Measurements from ENCODE around the gene FAM13A. TPM values are rescaled to one million over a fixed set of nuclear protein-coding genes. Genes with fewer than 3 reads are reported as not detected.

The FAM13A gene
- total RNA-seq, 1 donor from 2014 or later = 39.1 TPM

- H3K4me1 ChIP-seq = peaks cover 4% of the 10 kb centered on the region
- TF ChIP-seq, protein P1, sequence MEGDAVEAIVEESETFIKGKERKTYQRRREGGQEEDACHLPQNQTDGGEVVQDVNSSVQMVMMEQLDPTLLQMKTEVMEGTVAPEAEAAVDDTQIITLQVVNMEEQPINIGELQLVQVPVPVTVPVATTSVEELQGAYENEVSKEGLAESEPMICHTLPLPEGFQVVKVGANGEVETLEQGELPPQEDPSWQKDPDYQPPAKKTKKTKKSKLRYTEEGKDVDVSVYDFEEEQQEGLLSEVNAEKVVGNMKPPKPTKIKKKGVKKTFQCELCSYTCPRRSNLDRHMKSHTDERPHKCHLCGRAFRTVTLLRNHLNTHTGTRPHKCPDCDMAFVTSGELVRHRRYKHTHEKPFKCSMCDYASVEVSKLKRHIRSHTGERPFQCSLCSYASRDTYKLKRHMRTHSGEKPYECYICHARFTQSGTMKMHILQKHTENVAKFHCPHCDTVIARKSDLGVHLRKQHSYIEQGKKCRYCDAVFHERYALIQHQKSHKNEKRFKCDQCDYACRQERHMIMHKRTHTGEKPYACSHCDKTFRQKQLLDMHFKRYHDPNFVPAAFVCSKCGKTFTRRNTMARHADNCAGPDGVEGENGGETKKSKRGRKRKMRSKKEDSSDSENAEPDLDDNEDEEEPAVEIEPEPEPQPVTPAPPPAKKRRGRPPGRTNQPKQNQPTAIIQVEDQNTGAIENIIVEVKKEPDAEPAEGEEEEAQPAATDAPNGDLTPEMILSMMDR (IDR thresholded peaks at IDR 0.05) = no peak
- H3K9me3 ChIP-seq = no peaks in the 10 kb centered on the region
- no peak overlapping the region for H3K27ac ChIP-seq
- DNase-seq (no peak), ATAC-seq (peak in 1 of 2 donors; percentile 56)
- no peak overlapping the region for H3K4me3 ChIP-seq
- intact Hi-C loops (cut with DNase I) = no loop called here
- H3K27me3 ChIP-seq (ENCODE audit: low read depth) = no peaks in the 10 kb centered on the region
- peaks cover 46% of the 10 kb centered on the region for H3K36me3 ChIP-seq
Measured at GRCh38 chr4:88780389-88780788, 276.6 kb downstream of the FAM13A start.

GRCh38 chr4:88779431-88779830 is 277.6 kb downstream of the FAM13A start:
- TF ChIP-seq, protein P1 (IDR thresholded peaks at IDR 0.05) = no peak
- no peak overlapping the region for H3K27ac ChIP-seq
- H3K36me3 ChIP-seq = peaks cover 41% of the 10 kb centered on the region
- no peak overlapping the region for H3K4me3 ChIP-seq
- peaks cover 4% of the 10 kb centered on the region for H3K4me1 ChIP-seq
- H3K27me3 ChIP-seq (ENCODE audit: low read depth) = no peaks in the 10 kb centered on the region
- H3K9me3 ChIP-seq = no peaks in the 10 kb centered on the region
- DNase-seq = no peak
- intact Hi-C loops (cut with DNase I) = no loop called here
- peak in 1 of 2 donors; percentile 53 for ATAC-seq

GRCh38 chr4:88775529-88775928 is 281.5 kb downstream of the FAM13A start:
- ATAC-seq = no peak
- DNase-seq = no peak
- no peak overlapping the region for H3K27ac ChIP-seq
- intact Hi-C loops (cut with DNase I) = no loop called here
- no peaks in the 10 kb centered on the region for H3K9me3 ChIP-seq
- TF ChIP-seq, protein P1 (IDR thresholded peaks at IDR 0.05) = no peak
- H3K4me1 ChIP-seq = peaks cover 4% of the 10 kb centered on the region
- peaks cover 27% of the 10 kb centered on the region for H3K36me3 ChIP-seq
- H3K4me3 ChIP-seq = no peak overlapping the region
- H3K27me3 ChIP-seq (ENCODE audit: low read depth) = no peaks in the 10 kb centered on the region

DNA sequence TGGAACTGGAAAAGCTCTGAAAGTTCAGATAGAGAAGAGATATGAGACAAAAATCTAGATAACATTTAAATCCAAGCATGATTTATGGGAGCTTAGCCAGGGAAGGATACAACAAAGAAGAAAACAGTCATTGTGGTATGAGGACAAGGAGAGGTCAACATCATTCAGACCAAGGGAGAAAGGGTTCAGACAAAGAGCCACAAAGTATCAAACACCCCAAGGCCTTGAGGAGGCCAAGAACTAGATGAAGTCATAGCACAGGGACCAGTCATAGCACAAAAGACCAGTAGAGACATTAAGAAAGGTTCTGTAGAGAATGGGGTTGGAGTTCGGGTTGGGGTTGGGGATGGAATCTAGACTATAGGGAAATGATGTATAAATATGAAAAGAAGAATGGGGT is 282.0 kb downstream of the FAM13A start:
- DNase-seq (no peak), ATAC-seq (no peak)
- TF ChIP-seq, protein P1 (IDR thresholded peaks at IDR 0.05) = no peak
- no peaks in the 10 kb centered on the region for H3K27me3 ChIP-seq (ENCODE audit: low read depth)
- H3K9me3 ChIP-seq = no peaks in the 10 kb centered on the region
- H3K4me3 ChIP-seq = no peak overlapping the region
- peaks cover 22% of the 10 kb centered on the region for H3K36me3 ChIP-seq
- H3K4me1 ChIP-seq = peaks cover 3% of the 10 kb centered on the region
- intact Hi-C loops (cut with DNase I) = no loop called here
- no peak overlapping the region for H3K27ac ChIP-seq

DNA sequence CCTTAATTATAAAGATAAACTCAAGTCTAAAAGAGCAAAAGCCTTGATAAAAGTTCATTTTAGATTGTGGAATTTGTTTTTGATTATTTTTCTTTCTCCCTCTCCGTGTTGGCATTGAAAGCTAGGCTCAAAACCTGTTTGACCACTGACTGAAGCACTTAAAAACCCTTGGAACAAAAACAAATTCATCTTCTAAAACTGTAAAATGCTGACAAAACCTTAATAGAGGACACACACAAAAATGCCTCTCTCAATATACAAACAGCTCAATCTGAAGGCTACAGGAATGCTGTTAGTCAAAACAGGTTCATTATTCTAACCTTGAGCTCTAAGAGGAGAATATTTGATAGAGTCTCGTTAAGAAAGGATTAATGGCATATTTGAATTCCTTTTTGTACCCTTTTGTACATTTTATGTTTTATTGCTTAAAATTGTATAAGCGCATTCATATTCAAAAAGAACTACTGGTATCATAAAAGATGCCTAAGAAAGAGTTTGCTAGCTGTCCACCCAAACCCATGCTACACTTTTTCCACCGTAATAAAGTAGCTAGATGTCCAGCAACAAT is 285.0 kb downstream of the FAM13A start:
- intact Hi-C loops (cut with DNase I) = no loop called here
- DNase-seq (no peak), ATAC-seq (peak; percentile 35 to 78)
- Histone ChIP-seq H3K4me3 (no peak overlapping the region), H3K27ac (no peak overlapping the region), H3K9me3 (no peaks in the 10 kb centered on the region), H3K36me3 (peaks cover 17% of the 10 kb centered on the region), H3K4me1 (no peaks in the 10 kb centered on the region), H3K27me3 (ENCODE audit: low read depth) (no peaks in the 10 kb centered on the region)
- TF ChIP-seq, protein P1 (IDR thresholded peaks at IDR 0.05) = no peak

Data from lower lobe of right lung (tissue), 2 donors.